Lung (tissue), 12 donors: Measurements from ENCODE around the gene BMX. TPM values are rescaled to one million over a fixed set of nuclear protein-coding genes. Genes with fewer than 3 reads are reported as not detected.

Source experiments
- ATAC-seq: fragments of 200-7000 bp; cut with Tn5 transposase; one replicate; pipeline ENCODE4 v1.9.1; 2020; ENCODE audit warnings: moderate number of reproducible peaks; ENCODE audit not compliant: insufficient read depth, low FRiP score
- DNase-seq, 3 donors: peaks; one replicate each; pipeline ENCODE4 v3.0.0-alpha.2; 2013 to 2017
- H3K27ac ChIP-seq, 2 donors: one replicate each; pipeline ENCODE4 v1.5.1; 2013; ENCODE audit warnings: mild to moderate bottlenecking in 2 of 2, moderate library complexity in 2 of 2, control low read depth in 1 of 2, inconsistent platforms in 1 of 2, low read depth in 1 of 2, low read length in 1 of 2
- H3K27me3 ChIP-seq, 3 donors: one replicate each; pipeline ENCODE4 v1.5.1; 2013; ENCODE audit warnings: low read length in 2 of 3; ENCODE audit not compliant: control insufficient read depth in 3 of 3, insufficient read depth in 3 of 3
- H3K36me3 ChIP-seq, 4 donors: one replicate each; pipeline ENCODE4 v1.5.1; 2013; ENCODE audit warnings: low read length in 4 of 4, mild to moderate bottlenecking in 1 of 4, moderate library complexity in 1 of 4; ENCODE audit not compliant: control insufficient read depth in 4 of 4, insufficient read depth in 4 of 4
- H3K4me1 ChIP-seq, 5 donors: one replicate each; pipeline ENCODE4 v1.5.1; 2013; ENCODE audit warnings: low read length in 5 of 5, mild to moderate bottlenecking in 2 of 5, moderate library complexity in 1 of 5; ENCODE audit not compliant: control insufficient read depth in 5 of 5, insufficient read depth in 5 of 5
- H3K4me3 ChIP-seq: one replicate; pipeline ENCODE4 v1.5.1; 2013; ENCODE audit warnings: mild to moderate bottlenecking, control low read depth, moderate library complexity
- H3K9ac ChIP-seq, 2 donors: one replicate each; pipeline ENCODE4 v1.5.1; 2013; ENCODE audit warnings: low read length in 2 of 2, control low read depth in 1 of 2; ENCODE audit not compliant: insufficient read depth in 1 of 2
- H3K9me3 ChIP-seq, 4 donors: one replicate each; pipeline ENCODE4 v1.5.1; 2013; ENCODE audit warnings: low read length in 3 of 4, mild to moderate bottlenecking in 1 of 4, moderate library complexity in 1 of 4; ENCODE audit not compliant: control insufficient read depth in 4 of 4, insufficient read depth in 3 of 4
- WGBS, 2 donors: extraction: QIAGEN DNeasy Blood & Tissue Kit; methylation state at CpG; one replicate each; pipeline ENCODE4 v1.1.7; 2013; 5-methylcytosine and 5-hydroxymethylcytosine counted together
- polyA plus RNA-seq, 2 donors: library from polyadenylated mRNA; stranded (reverse); fragments of 200-250 nt; gene quantifications; one replicate each; pipeline ENCODE4 v1.2.1, GENCODE V29; 2013
- total RNA-seq, 2 donors: library from RNA; depleted of rRNA in 1 of 2; stranded (reverse); fragments of >200 nt in 1 of 2; gene quantifications; one replicate each; pipeline ENCODE4 v1.2.1, GENCODE V29; 2014 to 2021
- TF ChIP-seq, protein P1 (sequence below): IDR thresholded peaks from 2 replicates; pipeline ENCODE4 v1.5.1; 2012; ENCODE audit warnings: mild to moderate bottlenecking; ENCODE audit errors: control extremely low read depth, extremely low read depth
- donor health status: control.
- donor health status: control.
- donor health status: Bipolar disorder and iron deficiency.
- donor health status: healthy.
- donor health status: DM: yes; HTN: yes; CAD: no.

BMX gene
- total and polyA plus RNA-seq, 4 donors, result 1.4 to 4.0 (median 2.5) TPM

GRCh38 chrX:15547356-15547755 is 46.7 kb downstream of the BMX start:
- Histone ChIP-seq H3K9ac (no peak overlapping the region), H3K27ac (no peak overlapping the region), H3K9me3 (no peaks in the 10 kb centered on the region), H3K4me3 (no peak overlapping the region), H3K27me3 (peaks cover 0 to 42% (median 26%) of the 10 kb centered on the region in 3 donors), H3K4me1 (no peaks in the 10 kb centered on the region), H3K36me3 (no peaks in the 10 kb centered on the region)
- DNase-seq (no peak), ATAC-seq (no peak)
- TF ChIP-seq, protein P1, sequence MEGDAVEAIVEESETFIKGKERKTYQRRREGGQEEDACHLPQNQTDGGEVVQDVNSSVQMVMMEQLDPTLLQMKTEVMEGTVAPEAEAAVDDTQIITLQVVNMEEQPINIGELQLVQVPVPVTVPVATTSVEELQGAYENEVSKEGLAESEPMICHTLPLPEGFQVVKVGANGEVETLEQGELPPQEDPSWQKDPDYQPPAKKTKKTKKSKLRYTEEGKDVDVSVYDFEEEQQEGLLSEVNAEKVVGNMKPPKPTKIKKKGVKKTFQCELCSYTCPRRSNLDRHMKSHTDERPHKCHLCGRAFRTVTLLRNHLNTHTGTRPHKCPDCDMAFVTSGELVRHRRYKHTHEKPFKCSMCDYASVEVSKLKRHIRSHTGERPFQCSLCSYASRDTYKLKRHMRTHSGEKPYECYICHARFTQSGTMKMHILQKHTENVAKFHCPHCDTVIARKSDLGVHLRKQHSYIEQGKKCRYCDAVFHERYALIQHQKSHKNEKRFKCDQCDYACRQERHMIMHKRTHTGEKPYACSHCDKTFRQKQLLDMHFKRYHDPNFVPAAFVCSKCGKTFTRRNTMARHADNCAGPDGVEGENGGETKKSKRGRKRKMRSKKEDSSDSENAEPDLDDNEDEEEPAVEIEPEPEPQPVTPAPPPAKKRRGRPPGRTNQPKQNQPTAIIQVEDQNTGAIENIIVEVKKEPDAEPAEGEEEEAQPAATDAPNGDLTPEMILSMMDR, result no peak
- 73 to 74% methylated on average over 2 of the region's 2 CpGs for WGBS, 2 donors

DNA sequence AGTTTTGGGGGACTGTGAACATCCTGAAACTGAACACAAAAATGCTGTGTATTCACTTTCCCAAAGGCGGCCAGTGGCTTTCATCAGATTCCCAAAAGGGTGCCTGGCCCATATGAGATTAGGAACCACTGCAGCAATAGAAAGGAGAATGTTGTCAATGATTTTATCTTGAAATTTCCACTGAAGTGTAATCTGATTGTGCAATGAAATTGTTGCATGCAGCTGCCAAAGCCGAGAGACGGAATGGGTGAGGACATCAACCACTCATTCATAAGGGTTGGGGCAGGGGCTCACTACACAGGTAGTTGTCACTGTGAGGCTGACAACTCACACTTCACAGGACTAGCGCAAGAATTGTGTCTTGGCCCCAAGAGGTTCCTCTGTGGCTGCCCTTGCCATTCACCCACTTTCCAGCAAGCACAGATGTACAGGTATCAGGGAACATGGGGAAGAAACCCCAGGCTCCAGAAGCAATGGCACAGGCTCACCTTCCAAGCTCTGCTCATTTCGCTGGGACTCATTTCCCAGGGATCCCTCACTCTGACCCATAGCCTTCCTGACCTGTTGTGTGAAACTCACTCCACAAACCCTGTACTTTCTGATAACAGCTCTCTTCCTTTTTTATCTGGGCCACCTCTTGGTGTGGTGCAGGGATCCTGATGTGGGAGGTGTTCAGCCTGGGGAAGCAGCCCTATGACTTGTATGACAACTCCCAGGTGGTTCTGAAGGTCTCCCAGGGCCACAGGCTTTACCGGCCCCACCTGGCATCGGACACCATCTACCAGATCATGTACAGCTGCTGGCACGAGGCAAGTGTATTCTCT is 48.8 kb downstream of the BMX start:
- peak; percentile 41 for ATAC-seq
- no peaks in the 10 kb centered on the region for H3K36me3 ChIP-seq
- no peaks in the 10 kb centered on the region for H3K4me1 ChIP-seq
- no peaks in the 10 kb centered on the region for H3K9me3 ChIP-seq
- H3K27me3 ChIP-seq, result peaks cover 0 to 49% (median 35%) of the 10 kb centered on the region in 3 donors
- no peak overlapping the region for H3K4me3 ChIP-seq
- DNase-seq, result peak in 1 of 3 donors; percentile 26
- no peak overlapping the region for H3K27ac ChIP-seq
- WGBS, 2 donors, result 63 to 65% methylated on average over 8 of the region's 8 CpGs
- TF ChIP-seq, protein P1, result no peak
- H3K9ac ChIP-seq, result no peak overlapping the region

GRCh38 chrX:15559227-15559626 is 58.6 kb downstream of the BMX start:
- no peaks in the 10 kb centered on the region for H3K4me1 ChIP-seq
- no peak overlapping the region for H3K9ac ChIP-seq
- no peak overlapping the region for H3K27ac ChIP-seq
- H3K36me3 ChIP-seq, result no peaks in the 10 kb centered on the region
- H3K4me3 ChIP-seq, result no peak overlapping the region
- TF ChIP-seq, protein P1, result no peak
- H3K27me3 ChIP-seq, result peaks cover 0 to 32% (median 28%) of the 10 kb centered on the region in 3 donors
- 84 to 93% methylated on average over 3 of the region's 3 CpGs for WGBS, 2 donors
- ATAC-seq, result no peak
- no peaks in the 10 kb centered on the region for H3K9me3 ChIP-seq
- no peak for DNase-seq
